NB4 (cell line): ENCODE measurements around the gene NME7.

Source experiments
- CTCF ChIP-seq: IDR thresholded peaks from one replicate; pipeline ENCODE4 v1.5.1; 2012; ENCODE audit warnings: low read depth, low read length
- MAX ChIP-seq: IDR thresholded peaks from 2 replicates; pipeline ENCODE4 v1.6.1; 2011; ENCODE audit warnings: low read depth, low read length
- MYC ChIP-seq: IDR thresholded peaks from 2 replicates; pipeline ENCODE4 v1.6.1; 2011; ENCODE audit warnings: low read depth, low read length

- TF ChIP-seq CTCF (no peak), MYC (no peak), MAX (no peak)
Observed at GRCh38 chr1:169130683-169131082, 236.9 kb downstream of the NME7 start.
